Coronary artery (tissue), 2 donors: Measurements from ENCODE around the gene SEMA5A.

Experiments used
- DNase-seq: peaks from one replicate; pipeline ENCODE4 v3.0.0-alpha.2; 2017; ENCODE audit warnings: low spot score
- H3K27ac ChIP-seq, 2 donors: fragments of 200-600 bp; sonication (generic); one replicate each; pipeline ENCODE4 v1.5.1; 2016 to 2019
- H3K4me3 ChIP-seq: fragments of 200-600 bp; sonication (generic); 2 replicates; pipeline ENCODE4 v1.5.1; 2016; ENCODE audit warnings: mild to moderate bottlenecking, moderate library complexity
- TF ChIP-seq, protein P1 (sequence below): fragments of 200-600 bp; sonication (generic); IDR thresholded peaks from one replicate; pipeline ENCODE4 v1.5.1; 2019; ENCODE audit warnings: antibody characterized with exemption

SEMA5A gene

DNA sequence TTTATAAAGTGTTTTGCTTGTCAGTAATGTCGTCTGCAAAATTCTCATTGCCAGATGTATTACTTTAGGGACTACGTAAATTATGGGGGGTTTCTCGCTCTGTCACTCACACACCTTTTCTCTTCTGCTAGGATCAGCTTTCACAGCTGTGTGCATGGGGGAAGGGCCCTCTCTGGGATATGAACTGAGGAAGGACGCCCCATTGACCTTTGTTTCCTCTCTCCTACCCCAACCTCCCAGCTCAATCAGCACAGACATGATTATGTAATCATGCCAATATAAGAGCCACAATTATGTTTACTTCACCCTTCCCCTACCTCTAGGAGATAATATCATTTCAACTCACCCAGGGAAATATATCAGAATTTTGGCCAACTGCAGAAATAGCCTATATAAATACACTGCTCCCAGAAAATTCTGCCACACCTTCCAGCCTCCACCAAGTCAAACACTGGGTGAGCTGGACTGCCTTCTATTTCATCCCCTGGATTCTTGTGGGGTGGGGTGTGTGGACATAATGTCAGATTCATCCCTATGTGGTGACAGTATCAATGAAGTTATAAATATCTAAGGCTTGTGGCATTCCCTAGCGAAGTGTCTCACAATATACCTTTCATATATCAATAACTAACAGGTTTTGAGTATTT, 12.6 kb upstream of the SEMA5A start:
- TF ChIP-seq, protein P1, sequence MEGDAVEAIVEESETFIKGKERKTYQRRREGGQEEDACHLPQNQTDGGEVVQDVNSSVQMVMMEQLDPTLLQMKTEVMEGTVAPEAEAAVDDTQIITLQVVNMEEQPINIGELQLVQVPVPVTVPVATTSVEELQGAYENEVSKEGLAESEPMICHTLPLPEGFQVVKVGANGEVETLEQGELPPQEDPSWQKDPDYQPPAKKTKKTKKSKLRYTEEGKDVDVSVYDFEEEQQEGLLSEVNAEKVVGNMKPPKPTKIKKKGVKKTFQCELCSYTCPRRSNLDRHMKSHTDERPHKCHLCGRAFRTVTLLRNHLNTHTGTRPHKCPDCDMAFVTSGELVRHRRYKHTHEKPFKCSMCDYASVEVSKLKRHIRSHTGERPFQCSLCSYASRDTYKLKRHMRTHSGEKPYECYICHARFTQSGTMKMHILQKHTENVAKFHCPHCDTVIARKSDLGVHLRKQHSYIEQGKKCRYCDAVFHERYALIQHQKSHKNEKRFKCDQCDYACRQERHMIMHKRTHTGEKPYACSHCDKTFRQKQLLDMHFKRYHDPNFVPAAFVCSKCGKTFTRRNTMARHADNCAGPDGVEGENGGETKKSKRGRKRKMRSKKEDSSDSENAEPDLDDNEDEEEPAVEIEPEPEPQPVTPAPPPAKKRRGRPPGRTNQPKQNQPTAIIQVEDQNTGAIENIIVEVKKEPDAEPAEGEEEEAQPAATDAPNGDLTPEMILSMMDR = no peak
- DNase-seq = no peak
- no peak overlapping the region for H3K27ac ChIP-seq
- no peak overlapping the region for H3K4me3 ChIP-seq

DNA sequence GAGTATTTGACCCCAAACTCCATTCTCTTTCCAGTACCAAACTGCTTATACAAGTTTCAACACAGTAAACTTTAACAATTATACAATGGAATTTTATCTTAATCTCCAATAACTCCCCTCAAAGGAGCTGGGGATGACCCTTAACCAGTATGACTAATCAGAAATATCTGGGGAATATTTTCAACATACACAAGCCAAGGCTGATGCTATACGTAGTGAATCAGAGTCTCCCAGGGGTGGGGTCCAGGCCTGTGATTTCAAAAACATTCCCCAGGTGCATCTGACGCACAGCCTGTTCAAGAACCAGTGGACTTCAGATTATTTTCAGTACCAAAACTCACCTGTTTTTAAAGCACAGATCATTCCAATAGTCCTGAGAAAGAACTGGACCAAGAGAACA, 11.8 kb upstream of the SEMA5A start:
- TF ChIP-seq, protein P1 = no peak
- DNase-seq = no peak

DNA sequence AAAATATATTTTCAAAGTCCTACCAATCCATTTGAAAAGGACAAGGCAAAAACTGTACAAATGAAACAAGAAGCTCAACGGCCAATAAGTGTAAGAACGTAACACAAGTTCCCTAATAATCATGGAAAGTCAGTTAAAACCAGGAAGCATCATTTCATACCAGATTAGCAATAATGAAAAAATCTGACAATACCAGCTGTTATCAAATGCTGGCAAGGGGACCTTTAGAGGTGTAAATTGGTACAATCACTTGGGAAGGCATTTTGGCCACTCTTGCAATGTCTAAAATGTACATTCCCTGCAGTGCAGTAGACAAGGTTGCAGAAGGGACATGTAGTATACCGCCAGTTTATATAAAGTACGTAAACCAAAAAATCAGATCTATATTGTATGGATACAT, 10.1 kb upstream of the SEMA5A start:
- TF ChIP-seq, protein P1 = no peak
- DNase-seq = no peak
- no peak overlapping the region for H3K4me3 ChIP-seq
- H3K27ac ChIP-seq = no peak overlapping the region

More for the DNA sequence above, 11.8 kb upstream of the SEMA5A start:
- H3K27ac ChIP-seq = no peak overlapping the region
- H3K4me3 ChIP-seq = no peak overlapping the region

DNA sequence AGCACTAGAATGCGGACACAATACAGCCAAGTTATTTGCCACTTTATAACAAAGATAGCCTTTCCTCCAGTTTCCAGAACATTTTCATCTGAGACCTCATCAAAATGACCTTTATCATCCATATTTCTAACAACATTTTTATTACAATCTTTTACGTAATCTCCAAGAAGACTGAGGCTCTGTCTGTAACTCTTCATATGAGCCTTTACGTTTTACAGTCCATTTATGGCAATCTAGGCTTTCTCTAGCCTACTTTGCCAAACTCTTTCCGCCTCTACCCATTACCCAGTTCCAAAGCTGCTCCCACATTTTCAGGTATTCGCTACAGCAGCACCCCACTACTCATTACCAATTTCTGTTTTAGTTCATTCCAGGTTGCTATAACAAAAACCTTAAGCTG, 8.2 kb upstream of the SEMA5A start:
- no peak overlapping the region for H3K27ac ChIP-seq
- no peak for DNase-seq
- no peak overlapping the region for H3K4me3 ChIP-seq
- TF ChIP-seq, protein P1 = no peak

DNA sequence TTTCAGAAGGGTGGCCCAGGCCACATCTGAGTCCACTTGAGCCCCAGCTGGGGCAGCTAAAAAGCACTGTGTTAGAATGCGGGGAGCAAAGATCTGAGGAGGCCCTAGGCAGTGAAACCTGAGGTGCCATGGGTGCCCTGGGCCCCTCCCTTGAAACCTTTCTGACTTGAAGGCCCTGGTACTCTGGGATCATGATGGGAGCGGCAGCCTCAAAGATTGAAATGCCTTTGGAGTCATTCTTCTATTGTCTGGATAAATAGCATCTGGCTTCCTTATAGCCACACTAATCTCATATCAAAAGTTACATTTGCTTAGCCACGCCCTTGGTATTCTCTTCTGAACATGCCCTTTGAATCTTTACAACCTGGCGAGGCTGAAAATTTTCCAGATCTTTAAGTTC, 7.7 kb upstream of the SEMA5A start:
- no peak for DNase-seq
- Histone ChIP-seq H3K4me3 (no peak overlapping the region), H3K27ac (no peak overlapping the region)
- TF ChIP-seq, protein P1 = no peak

DNA sequence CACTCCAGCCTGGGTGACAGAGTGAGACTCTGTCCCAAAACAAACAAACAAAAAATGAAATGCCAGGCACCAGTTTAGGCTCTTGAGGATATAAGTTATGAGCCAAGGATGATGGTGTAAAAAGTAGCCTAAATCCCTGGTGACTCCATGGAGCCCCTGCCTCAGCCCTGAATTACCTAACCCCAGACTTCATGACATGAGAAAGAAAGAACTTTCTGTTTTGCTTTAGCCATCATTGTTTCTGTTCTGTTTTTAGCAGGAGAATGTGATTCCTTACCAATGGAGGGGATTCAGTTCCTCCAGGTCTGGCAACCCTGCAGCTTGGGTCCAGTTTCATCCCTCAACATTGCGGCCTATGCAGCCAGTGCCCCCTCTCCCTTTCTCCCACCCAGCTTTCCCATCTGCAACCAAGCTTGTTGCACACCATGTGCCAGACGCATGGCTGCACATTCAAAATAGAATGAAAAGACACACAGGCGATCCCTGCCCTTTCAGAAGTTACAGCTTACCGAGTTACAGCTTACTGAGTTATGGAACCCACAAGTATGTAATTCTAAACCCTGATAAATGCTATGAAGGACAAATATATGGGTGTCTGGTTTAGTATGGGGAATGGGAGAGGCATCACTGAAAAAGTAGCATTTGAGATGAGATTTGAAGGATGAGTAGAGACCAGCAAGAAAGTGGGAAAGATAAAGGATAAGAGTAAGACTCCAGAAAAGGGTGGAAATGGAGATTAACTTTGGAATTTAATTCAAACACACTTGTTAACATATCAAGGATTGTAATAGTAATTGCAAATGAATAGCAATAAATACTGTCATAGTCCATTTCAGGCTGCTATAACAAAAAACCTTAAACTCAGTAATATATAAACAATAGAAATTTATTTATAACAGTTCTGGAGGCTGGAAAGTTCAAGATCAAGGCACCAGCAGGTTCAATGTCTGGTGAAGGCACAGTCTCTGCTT, 6.0 kb upstream of the SEMA5A start:
- no peak for DNase-seq
- H3K27ac ChIP-seq = no peak overlapping the region
- TF ChIP-seq, protein P1 = no peak
- H3K4me3 ChIP-seq = no peak overlapping the region
